GM12801 (cell line): ENCODE measurements around the gene PRR23C.

Source experiments
- CTCF ChIP-seq: IDR thresholded peaks from one replicate; pipeline ENCODE4 v1.5.1; 2011; ENCODE audit warnings: control low read depth; ENCODE audit not compliant: insufficient read length; ENCODE audit errors: extremely low read depth

Gene PRR23C

GRCh38 chr3:139044366-139045210 lies at the start of gene PRR23C:
Gene PRR23C, minus strand, starts transcription at chr3:139044892. Its CDS starts 272 bp downstream, at chr3:139044620.
- TF ChIP-seq CTCF, result no peak

GRCh38 chr3:139093840-139094239 lies 49.1 kb upstream of the PRR23C start:
- TF ChIP-seq CTCF, result no peak

GRCh38 chr3:139088462-139089324 lies 44.0 kb upstream of the PRR23C start:
- TF ChIP-seq CTCF, result no peak

- no peak for TF ChIP-seq CTCF
Observed at GRCh38 chr3:139087621-139088020, 42.9 kb upstream of the PRR23C start.

GRCh38 chr3:139084176-139084575 lies 39.5 kb upstream of the PRR23C start:
- TF ChIP-seq CTCF, result no peak

GRCh38 chr3:139074565-139075115 lies 29.9 kb upstream of the PRR23C start:
- TF ChIP-seq CTCF, result no peak

GRCh38 chr3:139062918-139063317 lies 18.2 kb upstream of the PRR23C start:
- TF ChIP-seq CTCF, result no peak
